ENCODE results near the gene PROM1. TPM values are rescaled to one million over a fixed set of nuclear protein-coding genes. Genes with fewer than 3 reads are reported as not detected.

Gene PROM1
- total and polyA plus RNA-seq, 2 of the 8 experiments (the other 6 are each of a cell fraction or from before 2014, with no cell fraction given), result 36.0 to 59.7 TPM

- TF ChIP-seq ATF2 (IDR thresholded peaks at IDR 0.05; ENCODE audit: low read length), result no peak
- no peak for TF ChIP-seq CHD1 (IDR thresholded peaks at IDR 0.05; ENCODE audit: low read depth, low read length)
- TF ChIP-seq RBBP5 (IDR thresholded peaks at IDR 0.05; ENCODE audit: borderline replicate concordance, low read depth, low read length), result no peak
- TF ChIP-seq KDM5A (IDR thresholded peaks at IDR 0.05; ENCODE audit: low read length), result no peak
- TF ChIP-seq JUND (IDR thresholded peaks at IDR 0.05; ENCODE audit: low read length), result no peak
- TF ChIP-seq GTF2F1 (IDR thresholded peaks at IDR 0.05; ENCODE audit: borderline replicate concordance, low read depth, low read length), result no peak
- TF ChIP-seq BACH1 (IDR thresholded peaks at IDR 0.05; ENCODE audit: low read length), result no peak
These were observed 115.1 kb downstream of the PROM1 start (continued) for GRCh38 chr4:15968551-15969300.

All from H1 (cell line).